ENCODE measurements around the gene RNF2. TPM values are rescaled to one million over a fixed set of nuclear protein-coding genes. Genes with fewer than 3 reads are reported as not detected.
"Not testable (repeated sequence)": the region's sequence is repeated elsewhere in the genome, so short reads cannot be mapped to it uniquely, and the experiment has no call there.

The RNF2 gene
- 10 to 100 TPM; 16.9 to 33.1 TPM for total RNA-seq

DNA sequence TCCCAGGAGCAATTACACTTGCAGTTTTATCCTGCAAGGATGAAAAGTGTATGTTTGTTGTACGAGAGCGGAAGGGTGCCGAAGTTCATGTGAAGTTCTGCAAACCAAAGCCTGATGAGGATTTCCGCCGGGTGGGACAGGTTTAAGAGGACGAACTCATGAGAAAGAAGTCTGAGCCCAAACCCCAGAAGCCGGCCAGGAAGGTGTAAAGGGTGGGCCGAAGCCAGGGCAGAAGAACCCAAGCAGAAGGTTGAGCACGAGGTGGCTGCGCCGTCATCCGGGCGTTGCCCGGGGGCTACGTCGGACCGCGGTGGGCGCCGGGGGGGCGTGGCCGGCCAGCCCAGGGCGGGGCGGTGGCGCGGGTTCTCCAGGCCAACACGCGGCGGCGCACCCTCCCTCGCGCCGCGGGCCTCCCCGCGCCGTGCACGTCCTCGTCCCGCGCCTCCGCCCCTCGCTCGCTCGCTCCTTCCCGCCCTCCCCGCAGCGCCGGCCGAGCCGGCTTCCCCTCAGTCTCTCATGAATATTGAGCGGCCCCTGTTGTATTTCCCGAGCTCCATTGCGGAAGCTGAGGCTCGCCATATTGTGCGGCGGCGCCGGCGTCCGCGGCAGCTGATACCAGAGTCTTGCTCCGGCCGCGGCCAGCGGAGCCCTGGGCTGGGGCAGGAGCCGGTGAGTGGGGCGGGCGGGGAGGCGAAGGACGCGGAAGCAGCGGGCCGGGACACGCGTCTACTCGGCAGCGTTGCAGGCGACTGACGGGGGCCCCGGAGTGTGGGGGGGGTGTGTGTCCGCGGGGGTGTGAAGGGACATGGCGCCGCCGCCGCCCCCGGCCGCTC lies at the start of gene RNF2:
Gene RNF2, plus strand, starts transcription at position 578 of the 833 bp plus-strand sequence. CDS start 41,996 bp downstream, outside the sequence.
- peak; percentile 75 for DNase-seq (ENCODE audit: low spot score)
- no peaks in the 10 kb centered on the region for H3K36me3 ChIP-seq
- intact Hi-C loops (cut with DNase I), result loop anchor here (5.0 kb wide), 1 partner anchor 112 kb away; the partner anchor contains the start of genes SWT1 and TRMT1L
- TF ChIP-seq CTCF (IDR thresholded peaks at IDR 0.05), result peak in 1 of 4 experiments; percentile 41
- no peak for TF ChIP-seq POLR2A (IDR thresholded peaks at IDR 0.05)
- TF ChIP-seq POLR2AphosphoS5 (IDR thresholded peaks at IDR 0.05), result no peak
- H3K27me3 ChIP-seq (replicated peaks; ENCODE audit: insufficient read depth), result no peaks in the 10 kb centered on the region
- no peaks in the 10 kb centered on the region for H3K4me1 ChIP-seq (replicated peaks)
- 1% methylated on average over 84 of the region's 89 CpGs for WGBS
- no peaks in the 10 kb centered on the region for H3K9me3 ChIP-seq
- peak within 1 kb of the TSS; percentile 80 to 85 for H3K27ac ChIP-seq
- peak within 1 kb of the TSS; percentile 59 to 84 for H3K4me3 ChIP-seq

- WGBS, result over 99% methylated on average over 6 of the region's 6 CpGs
- H3K27me3 ChIP-seq (replicated peaks; ENCODE audit: insufficient read depth); DNase-seq (ENCODE audit: low spot score); H3K36me3 ChIP-seq; H3K27ac ChIP-seq; intact Hi-C loops (cut with DNase I); H3K4me3 ChIP-seq; H3K4me1 ChIP-seq (replicated peaks); H3K9me3 ChIP-seq: not testable (repeated sequence)
These were observed 45.4 kb upstream of the RNF2 start for GRCh38 chr1:184999974-185000373.

DNA sequence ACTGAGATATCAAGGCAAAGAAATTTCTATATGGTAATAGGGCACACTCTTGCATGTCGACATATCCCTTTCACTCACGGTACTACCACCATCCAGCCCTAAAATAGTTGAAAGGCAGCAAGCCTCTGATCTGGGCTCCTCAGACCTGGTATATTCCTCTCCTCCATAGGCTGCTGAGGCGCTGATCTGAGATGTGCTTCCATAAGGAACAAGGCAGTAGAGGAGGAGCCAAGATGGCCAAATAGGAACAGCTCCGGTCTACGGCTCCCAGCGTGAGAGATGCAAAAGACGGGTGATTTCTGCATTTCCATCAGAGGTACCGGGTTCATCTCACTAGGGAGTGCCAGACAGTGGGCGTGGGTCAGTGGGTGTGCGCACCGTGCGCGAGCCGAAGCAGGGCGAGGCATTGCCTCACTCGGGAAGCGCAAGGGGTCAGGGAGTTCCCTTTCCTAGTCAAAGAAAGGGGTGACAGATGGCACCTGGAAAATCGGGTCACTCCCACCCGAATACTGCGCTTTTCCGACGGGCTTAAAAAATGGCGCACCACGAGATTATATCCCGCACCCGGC lies 44.0 kb upstream of the RNF2 start:
- H3K4me3 ChIP-seq; H3K4me1 ChIP-seq (replicated peaks); H3K27ac ChIP-seq; H3K9me3 ChIP-seq; DNase-seq (ENCODE audit: low spot score); H3K27me3 ChIP-seq (replicated peaks; ENCODE audit: insufficient read depth); intact Hi-C loops (cut with DNase I); H3K36me3 ChIP-seq: not testable (repeated sequence)
- 94% methylated on average over 26 of the region's 26 CpGs for WGBS

GRCh38 chr1:185008838-185009237 lies 36.5 kb upstream of the RNF2 start:
- H3K4me3 ChIP-seq, result no peak overlapping the region
- DNase-seq (ENCODE audit: low spot score), result no peak
- no peak for TF ChIP-seq CTCF (IDR thresholded peaks at IDR 0.05)
- TF ChIP-seq POLR2A (IDR thresholded peaks at IDR 0.05), result no peak
- no peak for TF ChIP-seq POLR2AphosphoS5 (IDR thresholded peaks at IDR 0.05)
- H3K36me3 ChIP-seq, result no peaks in the 10 kb centered on the region
- intact Hi-C loops (cut with DNase I), result no loop called here
- H3K4me1 ChIP-seq (replicated peaks), result no peaks in the 10 kb centered on the region
- no peak overlapping the region for H3K27ac ChIP-seq
- no peaks in the 10 kb centered on the region for H3K27me3 ChIP-seq (replicated peaks; ENCODE audit: insufficient read depth)
- no peaks in the 10 kb centered on the region for H3K9me3 ChIP-seq

DNA sequence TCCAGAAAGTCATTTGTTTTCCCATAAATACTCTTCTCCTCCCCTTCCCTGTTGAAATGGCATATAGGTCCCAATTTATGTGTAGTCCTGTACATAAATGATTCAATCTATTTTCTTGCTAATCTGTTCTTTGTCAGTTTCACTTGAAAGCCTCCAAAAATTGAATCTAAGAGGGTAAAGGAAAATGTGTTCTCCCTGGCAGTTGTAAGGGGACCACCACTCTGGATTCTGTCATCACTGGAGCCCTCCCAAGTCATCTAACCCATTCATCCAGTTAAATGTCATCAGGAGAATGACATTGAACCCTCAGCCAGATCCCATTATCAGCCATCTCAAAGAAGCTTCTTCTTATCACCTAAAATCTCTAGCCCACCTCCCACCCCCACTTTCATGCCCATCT lies 35.0 kb upstream of the RNF2 start:
- Histone ChIP-seq H3K36me3 (no peaks in the 10 kb centered on the region), H3K27ac (no peak overlapping the region), H3K4me3 (no peak overlapping the region), H3K4me1 (replicated peaks) (no peaks in the 10 kb centered on the region), H3K27me3 (replicated peaks; ENCODE audit: insufficient read depth) (no peaks in the 10 kb centered on the region), H3K9me3 (no peaks in the 10 kb centered on the region)
- TF ChIP-seq POLR2A (IDR thresholded peaks at IDR 0.05) (no peak), POLR2AphosphoS5 (IDR thresholded peaks at IDR 0.05) (no peak), CTCF (IDR thresholded peaks at IDR 0.05) (no peak)
- DNase-seq (ENCODE audit: low spot score), result no peak
- intact Hi-C loops (cut with DNase I), result no loop called here

DNA sequence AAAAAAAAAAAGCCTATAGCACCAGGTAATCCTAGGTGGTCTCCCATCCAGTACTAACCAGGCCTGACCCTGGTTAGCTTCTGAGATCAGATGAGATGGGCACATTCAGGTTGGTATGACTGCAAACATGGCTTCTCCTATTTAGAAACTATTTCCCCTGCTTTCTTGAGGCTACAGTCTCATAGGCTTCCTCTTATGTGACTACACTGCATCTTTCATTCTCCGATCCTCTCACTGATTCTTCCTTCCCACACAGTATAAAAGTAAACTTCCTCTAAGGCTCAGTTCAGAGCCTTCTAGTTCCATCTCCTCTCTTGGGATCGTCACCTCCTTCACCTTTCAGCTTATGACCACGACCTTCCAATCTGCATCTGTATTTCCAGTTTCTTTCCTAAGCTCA lies 30.4 kb upstream of the RNF2 start:
- H3K4me3 ChIP-seq, result no peak overlapping the region
- no peaks in the 10 kb centered on the region for H3K4me1 ChIP-seq (replicated peaks)
- no peaks in the 10 kb centered on the region for H3K9me3 ChIP-seq
- no peak for DNase-seq (ENCODE audit: low spot score)
- no peak overlapping the region for H3K27ac ChIP-seq
- 89% methylated on average over 3 of the region's 3 CpGs for WGBS
- no peaks in the 10 kb centered on the region for H3K36me3 ChIP-seq
- TF ChIP-seq CTCF (IDR thresholded peaks at IDR 0.05) (no peak), POLR2AphosphoS5 (IDR thresholded peaks at IDR 0.05) (no peak), POLR2A (IDR thresholded peaks at IDR 0.05) (no peak)
- intact Hi-C loops (cut with DNase I), result no loop called here
- H3K27me3 ChIP-seq (replicated peaks; ENCODE audit: insufficient read depth), result no peaks in the 10 kb centered on the region

Measured in prostate gland (tissue), 2 donors.